Measurements from ENCODE around the gene CPS1. TPM values are rescaled to one million over a fixed set of nuclear protein-coding genes. Genes with fewer than 3 reads are reported as not detected.

Gene CPS1
- total and polyA plus RNA-seq, 12 donors, result 0.86 to 8.2 (median 2.6) TPM

- H3K27me3 ChIP-seq, result no peaks in the 10 kb centered on the region
- H3K9me3 ChIP-seq, result no peaks in the 10 kb centered on the region
- no peaks in the 10 kb centered on the region for H3K36me3 ChIP-seq
- 81 to 92% methylated on average over 2 of the region's 2 CpGs for WGBS, 2 donors
- H3K4me3 ChIP-seq, result no peak overlapping the region
- H3K27ac ChIP-seq, result no peak overlapping the region
- intact Hi-C loops (cut with DNase I), result loop anchor here in 3 of 10 donors (5.0 to 10.0 kb wide), 2 partner anchors 539 to 541 kb away; no protein-coding TSS in a partner anchor
- ATAC-seq, result no peak
- no peak for TF ChIP-seq CTCF (IDR thresholded peaks at IDR 0.05)
- DNase-seq, result no peak
- H3K4me1 ChIP-seq, result no peaks in the 10 kb centered on the region
These were observed 59.7 kb downstream of the CPS1 start for GRCh38 chr2:210616074-210616473.

DNA sequence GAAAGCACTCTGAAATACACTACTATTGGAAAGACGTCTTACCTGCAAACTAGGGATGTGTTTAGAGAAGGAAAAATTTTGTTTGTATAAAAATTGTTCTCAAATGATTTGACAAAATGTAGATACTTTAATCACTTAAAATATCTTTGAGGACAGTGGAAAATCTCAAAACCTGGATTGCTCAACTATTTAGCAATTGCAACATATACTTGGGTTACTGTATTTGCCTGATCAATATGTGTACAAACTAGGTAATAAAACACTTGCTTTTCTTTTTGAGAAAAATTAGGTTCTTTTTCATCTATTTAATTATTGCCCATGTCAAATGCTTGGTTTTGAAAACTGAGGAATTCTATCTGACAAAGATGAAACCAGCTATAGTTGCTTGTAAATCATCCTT is 60.9 kb downstream of the CPS1 start:
- DNase-seq (no peak), ATAC-seq (no peak)
- H3K9me3 ChIP-seq, result no peaks in the 10 kb centered on the region
- H3K36me3 ChIP-seq, result no peaks in the 10 kb centered on the region
- no peak overlapping the region for H3K27ac ChIP-seq
- H3K27me3 ChIP-seq, result no peaks in the 10 kb centered on the region
- intact Hi-C loops (cut with DNase I), result loop anchor here in 3 of 10 donors (5.0 to 10.0 kb wide), 2 partner anchors 537 to 540 kb away; no protein-coding TSS in a partner anchor
- 79 to 83% methylated on average over 1 of the region's 1 CpG for WGBS, 2 donors
- TF ChIP-seq CTCF (IDR thresholded peaks at IDR 0.05), result no peak
- no peaks in the 10 kb centered on the region for H3K4me1 ChIP-seq
- no peak overlapping the region for H3K4me3 ChIP-seq

- Histone ChIP-seq H3K4me1 (no peaks in the 10 kb centered on the region), H3K4me3 (no peak overlapping the region), H3K27me3 (no peaks in the 10 kb centered on the region), H3K27ac (no peak overlapping the region), H3K36me3 (no peaks in the 10 kb centered on the region), H3K9me3 (no peaks in the 10 kb centered on the region)
- intact Hi-C loops (cut with DNase I), result loop anchor here in 4 of 10 donors (2.0 to 10.0 kb wide), 3 partner anchors 419 to 539 kb away; no protein-coding TSS in a partner anchor
- DNase-seq (peak in 1 of 2 donors; percentile 6), ATAC-seq (no peak)
- 26 to 28% methylated on average over 3 of the region's 3 CpGs for WGBS, 2 donors
- TF ChIP-seq CTCF (IDR thresholded peaks at IDR 0.05), result peak in 7 of 9 donors; percentile 35 to 67 (median 57)
These were observed 61.4 kb downstream of the CPS1 start for GRCh38 chr2:210617732-210618330.

- Histone ChIP-seq H3K27me3 (no peaks in the 10 kb centered on the region), H3K9me3 (no peaks in the 10 kb centered on the region), H3K4me3 (no peak overlapping the region), H3K36me3 (no peaks in the 10 kb centered on the region), H3K27ac (no peak overlapping the region), H3K4me1 (no peaks in the 10 kb centered on the region)
- intact Hi-C loops (cut with DNase I), result loop anchor here in 1 of 10 donors (10.0 kb wide), 1 partner anchor 894 kb away; no protein-coding TSS in a partner anchor
- TF ChIP-seq CTCF (IDR thresholded peaks at IDR 0.05), result no peak
- DNase-seq (no peak), ATAC-seq (no peak)
- WGBS, 2 donors, result 53 to 70% methylated on average over 3 of the region's 3 CpGs
These were observed 64.1 kb downstream of the CPS1 start for GRCh38 chr2:210620456-210620855.

Data from heart right ventricle (tissue), 16 donors.